HG02763 (cell line): ENCODE data around the gene SLC9A2.

Source experiments
- ATAC-seq: cut with Tn5 transposase; IDR thresholded peaks from one replicate; pipeline ENCODE4 v1.9.1; 2021; ENCODE audit warnings: mild to moderate bottlenecking, moderate library complexity; ENCODE audit not compliant: unreplicated experiment

The SLC9A2 gene

GRCh38 chr2:102619414-102620319 lies at the start of gene SLC9A2:
Gene SLC9A2, plus strand, starts transcription at chr2:102619553. Its CDS starts 296 bp downstream, at chr2:102619849.
- no peak for ATAC-seq

GRCh38 chr2:102575888-102576287 lies 43.5 kb upstream of the SLC9A2 start:
- ATAC-seq: no peak

GRCh38 chr2:102578376-102578775 lies 41.0 kb upstream of the SLC9A2 start:
- no peak for ATAC-seq

GRCh38 chr2:102581911-102582310 lies 37.4 kb upstream of the SLC9A2 start:
- ATAC-seq: no peak

- ATAC-seq: no peak
These were observed 36.5 kb upstream of the SLC9A2 start for GRCh38 chr2:102582845-102583244.

- ATAC-seq: no peak
These were observed 33.4 kb upstream of the SLC9A2 start for GRCh38 chr2:102585847-102586404.

GRCh38 chr2:102588213-102588939 lies 31.0 kb upstream of the SLC9A2 start:
- ATAC-seq: no peak

- ATAC-seq: no peak
These were observed 29.9 kb upstream of the SLC9A2 start for GRCh38 chr2:102589444-102589843.

GRCh38 chr2:102591491-102592045 lies 27.8 kb upstream of the SLC9A2 start:
- ATAC-seq: no peak

GRCh38 chr2:102592601-102593000 lies 26.8 kb upstream of the SLC9A2 start:
- no peak for ATAC-seq

GRCh38 chr2:102593516-102593915 lies 25.8 kb upstream of the SLC9A2 start:
- ATAC-seq: no peak

GRCh38 chr2:102594445-102595016 lies 24.8 kb upstream of the SLC9A2 start:
- no peak for ATAC-seq

GRCh38 chr2:102597788-102598187 lies 21.6 kb upstream of the SLC9A2 start:
- no peak for ATAC-seq

GRCh38 chr2:102599486-102599885 lies 19.9 kb upstream of the SLC9A2 start:
- no peak for ATAC-seq

- ATAC-seq: no peak
These were observed 17.6 kb upstream of the SLC9A2 start for GRCh38 chr2:102601730-102602129.

GRCh38 chr2:102603904-102604303 lies 15.4 kb upstream of the SLC9A2 start:
- ATAC-seq: no peak

- ATAC-seq: no peak
These were observed 14.6 kb upstream of the SLC9A2 start for GRCh38 chr2:102604769-102605168.

- no peak for ATAC-seq
These were observed 13.0 kb upstream of the SLC9A2 start for GRCh38 chr2:102606353-102606752.

GRCh38 chr2:102615620-102616436 lies 3.5 kb upstream of the SLC9A2 start:
- peak; percentile 85 for ATAC-seq
